ENCODE data around the gene ACBD6. TPM values are rescaled to one million over a fixed set of nuclear protein-coding genes. Genes with fewer than 3 reads are reported as not detected.
A peak's percentile ranks its signal among the peaks of the same experiment; 100 is the strongest.

ACBD6 gene
- total RNA-seq, 1 donor from 2014 or later: 19.0 TPM

DNA sequence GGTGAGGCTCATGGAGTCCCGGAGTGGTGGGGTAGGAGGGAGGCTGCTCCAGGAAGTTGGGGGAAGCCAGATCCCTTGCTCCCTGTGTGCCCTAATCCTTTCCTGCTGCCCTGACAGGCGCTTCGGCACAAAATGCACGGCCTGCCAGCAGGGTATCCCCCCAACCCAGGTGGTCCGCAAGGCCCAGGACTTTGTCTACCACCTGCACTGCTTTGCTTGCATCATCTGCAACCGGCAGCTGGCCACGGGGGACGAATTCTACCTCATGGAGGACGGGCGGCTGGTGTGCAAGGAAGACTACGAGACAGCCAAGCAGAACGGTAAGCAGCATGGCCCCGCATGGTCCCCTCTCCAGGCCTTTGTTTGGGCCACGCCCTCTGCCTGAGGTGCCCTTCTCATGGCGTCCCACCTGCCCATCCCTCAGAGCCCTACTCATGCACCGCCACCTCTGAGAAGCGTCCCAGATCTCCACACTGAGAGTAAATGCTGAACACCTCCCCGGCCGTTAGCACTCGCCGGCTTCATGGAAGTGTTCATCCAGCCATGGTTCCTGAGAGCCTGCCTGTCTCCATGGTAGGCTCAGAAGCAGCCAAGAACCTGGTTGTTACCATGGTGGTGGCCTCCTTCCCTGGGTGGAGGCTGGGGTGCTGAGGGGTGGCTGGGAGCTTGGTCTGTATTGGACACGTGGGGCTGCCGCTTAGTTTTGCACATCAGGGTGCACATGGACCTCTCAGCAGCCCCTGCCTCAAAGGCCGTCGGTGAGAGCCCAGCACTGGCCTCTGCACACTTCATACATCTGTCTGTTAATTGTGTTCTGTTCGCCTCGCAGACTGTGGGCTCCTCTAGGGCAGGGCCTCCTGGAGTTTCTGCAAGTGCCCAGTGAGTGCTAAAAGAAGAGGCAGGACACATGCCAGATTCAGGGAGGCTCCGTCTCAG lies 235.8 kb downstream of the ACBD6 start:
- DNase-seq (ENCODE audit: low spot score): no peak
- intact Hi-C loops (cut with DNase I): no loop called here

DNA sequence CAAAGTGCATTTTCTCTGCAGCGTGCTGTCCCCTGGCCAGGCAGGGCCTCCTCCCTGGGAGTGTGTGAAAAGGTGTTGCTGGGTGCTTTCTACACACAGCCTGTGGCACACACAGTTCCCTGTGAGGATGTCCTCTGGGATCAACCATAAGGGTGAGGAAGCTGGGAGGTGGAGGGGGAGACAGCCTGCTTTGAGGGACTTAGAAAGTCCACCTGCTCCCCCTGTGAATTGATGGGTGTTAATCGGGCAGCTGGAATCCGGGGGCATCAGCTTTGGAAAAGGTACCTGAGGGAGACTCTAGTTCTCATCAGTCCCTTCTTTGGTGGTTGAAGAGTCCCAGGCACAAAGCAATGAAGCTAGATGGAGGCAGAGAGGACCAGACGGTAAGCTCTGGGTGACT lies 236.5 kb downstream of the ACBD6 start:
- DNase-seq (ENCODE audit: low spot score): no peak
- intact Hi-C loops (cut with DNase I): no loop called here

GRCh38 chr1:180265201-180265600 lies 237.2 kb downstream of the ACBD6 start:
- no peak for DNase-seq (ENCODE audit: low spot score)
- intact Hi-C loops (cut with DNase I): no loop called here

DNA sequence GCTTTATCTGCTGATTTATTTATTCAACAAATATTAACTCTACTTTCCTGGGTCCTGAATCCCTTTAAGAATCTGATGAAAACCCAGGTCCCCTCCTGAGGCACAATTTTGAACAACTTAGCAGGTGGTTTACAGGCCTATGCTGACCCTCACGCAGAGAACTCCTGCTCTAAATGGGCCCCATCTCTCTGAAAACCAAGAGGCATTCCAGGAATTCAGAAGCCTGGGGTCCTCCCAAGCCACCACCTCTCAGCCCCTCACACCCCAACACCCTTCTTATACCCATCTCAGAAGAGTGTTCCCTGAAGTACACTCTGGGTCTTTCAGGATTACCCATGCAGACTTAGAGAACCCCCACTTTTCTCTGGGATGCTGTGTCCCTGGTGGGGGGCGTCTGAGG lies 237.8 kb downstream of the ACBD6 start:
- intact Hi-C loops (cut with DNase I): no loop called here
- DNase-seq (ENCODE audit: low spot score): no peak

DNA sequence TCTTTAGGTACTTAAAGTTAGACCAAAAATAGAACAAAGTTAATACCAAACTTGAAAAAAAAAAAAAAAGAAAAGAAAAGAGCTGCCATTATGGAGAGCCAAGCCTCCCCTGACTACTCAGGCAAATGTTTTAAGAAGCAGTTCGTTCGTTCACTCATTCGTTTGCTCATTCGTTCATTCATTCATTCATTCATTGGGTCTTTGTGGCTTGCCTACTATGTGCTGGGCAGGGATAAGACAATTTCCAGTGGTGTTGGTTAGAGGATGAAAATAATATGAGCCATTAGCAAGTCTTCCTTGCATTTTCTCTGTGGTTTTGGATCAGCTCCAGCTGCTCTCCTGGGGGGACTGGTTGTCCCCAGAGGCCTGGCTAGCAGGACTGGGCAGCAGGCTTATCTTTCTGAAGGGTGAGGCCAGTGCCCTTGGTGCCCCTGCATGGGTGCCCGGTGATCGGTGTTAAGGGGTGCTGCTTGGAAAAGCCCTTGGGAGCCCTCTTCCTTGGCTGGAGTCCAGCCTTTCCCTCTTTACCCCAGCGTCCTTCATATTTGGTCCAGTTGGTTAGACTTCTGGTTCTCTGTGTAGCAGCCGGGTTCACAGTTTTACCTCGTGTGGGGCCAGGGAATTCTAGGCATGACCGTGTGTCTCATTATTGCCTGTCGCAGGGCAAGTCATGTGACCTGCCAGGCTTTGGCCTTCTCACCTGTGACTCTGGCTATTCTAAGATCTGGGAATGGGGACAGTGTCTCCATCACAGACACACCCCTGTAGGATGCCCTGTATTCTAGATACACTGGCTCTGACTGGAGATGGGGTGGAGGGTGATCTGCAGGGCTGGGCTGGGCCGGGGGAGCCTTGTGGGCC lies 239.5 kb downstream of the ACBD6 start:
- intact Hi-C loops (cut with DNase I): no loop called here

DNA sequence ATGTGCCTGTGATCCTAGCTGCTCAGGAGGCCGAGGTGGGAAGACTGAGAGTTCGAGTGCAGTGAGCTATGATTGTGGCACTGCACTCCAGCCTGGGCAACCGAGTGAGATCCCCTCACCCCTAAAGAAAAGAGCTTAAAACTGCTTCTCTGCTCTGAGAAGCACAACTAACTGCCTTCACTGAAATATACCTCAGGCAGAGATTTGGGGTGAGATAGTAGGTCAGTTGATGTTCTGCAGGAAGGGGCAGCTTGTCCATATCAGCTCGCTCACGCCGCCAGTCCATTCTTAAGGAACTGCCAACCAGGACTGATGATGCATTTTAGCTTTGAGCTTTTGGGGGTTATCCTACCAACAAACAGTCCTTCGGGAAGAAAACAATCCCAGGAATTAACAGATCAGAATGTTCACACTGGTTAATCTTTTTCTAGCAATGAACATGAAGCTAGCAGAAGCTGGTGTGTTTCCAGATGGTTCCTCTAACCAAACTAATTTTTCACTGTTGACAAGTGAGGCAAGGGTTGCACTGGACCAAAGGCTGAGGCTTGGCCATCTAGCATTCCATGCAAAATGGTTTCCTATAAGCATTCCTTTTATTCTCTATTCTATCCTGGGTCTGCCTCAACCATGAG lies 240.7 kb downstream of the ACBD6 start:
- DNase-seq (ENCODE audit: low spot score): no peak
- intact Hi-C loops (cut with DNase I): no loop called here

More for the DNA sequence above, 239.5 kb downstream of the ACBD6 start:
- DNase-seq (ENCODE audit: low spot score): no peak

GRCh38 chr1:180261030-180261429 lies 241.3 kb downstream of the ACBD6 start:
- DNase-seq (ENCODE audit: low spot score): no peak
- intact Hi-C loops (cut with DNase I): no loop called here

- DNase-seq (ENCODE audit: low spot score): no peak
- intact Hi-C loops (cut with DNase I): no loop called here
These were observed 241.8 kb downstream of the ACBD6 start for GRCh38 chr1:180260541-180260940.

- peak; percentile 72 for DNase-seq (ENCODE audit: low spot score)
- intact Hi-C loops (cut with DNase I): loop anchor here (2.0 kb wide), 1 partner anchor 155 kb away; no protein-coding TSS in a partner anchor
These were observed 242.7 kb downstream of the ACBD6 start for GRCh38 chr1:180259431-180260338.

GRCh38 chr1:180258935-180259334 lies 243.4 kb downstream of the ACBD6 start:
- intact Hi-C loops (cut with DNase I): loop anchor here (2.0 kb wide), 1 partner anchor 156 kb away; no protein-coding TSS in a partner anchor

GRCh38 chr1:180258290-180258689 lies 244.1 kb downstream of the ACBD6 start:
- DNase-seq (ENCODE audit: low spot score): peak; percentile 43
- intact Hi-C loops (cut with DNase I): loop anchor here (2.0 kb wide), 1 partner anchor 157 kb away; no protein-coding TSS in a partner anchor

More at GRCh38 chr1:180258935-180259334, 243.4 kb downstream of the ACBD6 start:
- peak; percentile 53 for DNase-seq (ENCODE audit: low spot score)

DNA sequence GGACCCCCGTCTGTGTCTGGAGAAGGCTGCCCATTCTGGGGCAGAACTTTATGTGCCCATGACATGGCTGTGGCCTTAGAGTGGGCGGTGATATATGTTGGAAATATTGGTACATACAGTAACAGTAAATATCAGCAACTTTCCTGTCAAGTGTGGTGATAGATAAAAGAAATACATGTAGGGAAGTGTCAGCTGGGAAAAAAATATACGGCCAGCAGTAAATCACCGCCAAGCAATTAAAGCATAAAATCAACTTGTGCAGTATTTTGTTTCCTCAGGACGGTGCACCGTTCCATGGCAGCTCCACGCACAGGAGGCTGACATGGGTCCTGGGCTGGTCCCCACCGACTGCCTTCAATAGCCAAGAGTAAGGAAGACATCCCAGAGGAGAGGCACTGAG lies 244.9 kb downstream of the ACBD6 start:
- no peak for DNase-seq (ENCODE audit: low spot score)
- intact Hi-C loops (cut with DNase I): no loop called here

DNA sequence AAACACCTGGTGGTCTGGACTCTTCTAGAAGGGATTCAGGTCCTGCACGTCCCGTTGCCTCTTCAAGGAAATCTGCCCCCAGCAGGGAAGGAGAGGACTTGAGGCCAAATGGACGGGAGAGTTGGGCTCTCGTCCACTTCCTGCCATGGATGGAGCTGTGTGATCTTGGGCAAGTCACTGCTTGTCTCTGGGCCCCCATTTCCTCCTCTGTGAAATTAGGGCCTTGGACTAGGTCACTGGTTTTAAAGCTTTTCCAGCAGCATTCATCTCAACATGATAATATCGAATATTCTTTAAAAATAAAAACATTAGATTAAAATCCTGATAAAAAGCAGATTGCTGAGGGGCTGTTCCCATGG lies 245.4 kb downstream of the ACBD6 start:
- peak; percentile 33 for DNase-seq (ENCODE audit: low spot score)
- intact Hi-C loops (cut with DNase I): no loop called here

DNA sequence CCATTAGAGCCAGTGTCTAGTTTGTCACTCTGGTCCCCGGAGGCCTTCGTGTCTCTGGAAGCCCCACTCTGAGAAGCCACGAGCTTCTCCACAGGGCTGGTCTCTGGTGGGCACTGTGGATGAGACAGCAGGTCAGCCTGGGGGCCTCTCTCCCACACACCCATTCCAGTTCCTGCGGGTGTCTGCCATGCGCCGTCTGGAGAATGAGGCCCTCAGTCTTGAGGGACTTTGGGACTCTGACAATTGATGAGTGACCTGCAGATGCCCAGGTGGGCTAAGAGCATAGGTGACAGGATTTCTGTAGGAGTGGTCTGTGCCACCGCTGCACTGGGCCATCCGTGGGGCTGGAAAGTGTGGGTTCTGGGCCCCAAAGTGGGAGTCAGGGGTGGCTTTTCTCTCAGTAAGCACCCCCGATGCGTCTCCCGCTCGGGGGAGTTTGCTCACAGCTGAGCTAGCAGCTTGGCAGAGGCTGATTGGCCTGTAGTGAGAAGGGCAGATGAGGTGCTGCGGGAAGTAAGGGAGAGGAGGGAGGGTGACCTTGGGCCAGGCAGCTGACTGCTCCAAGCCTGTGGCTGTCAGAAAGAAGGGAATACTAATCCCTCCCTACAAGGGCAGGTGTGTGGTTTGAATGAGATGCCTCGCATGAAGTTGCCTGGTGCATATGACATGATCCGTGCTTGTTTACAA lies 245.9 kb downstream of the ACBD6 start:
- no peak for DNase-seq (ENCODE audit: low spot score)
- intact Hi-C loops (cut with DNase I): no loop called here

GRCh38 chr1:180255536-180256340 lies 246.6 kb downstream of the ACBD6 start:
- DNase-seq (ENCODE audit: low spot score): no peak
- intact Hi-C loops (cut with DNase I): no loop called here

DNA sequence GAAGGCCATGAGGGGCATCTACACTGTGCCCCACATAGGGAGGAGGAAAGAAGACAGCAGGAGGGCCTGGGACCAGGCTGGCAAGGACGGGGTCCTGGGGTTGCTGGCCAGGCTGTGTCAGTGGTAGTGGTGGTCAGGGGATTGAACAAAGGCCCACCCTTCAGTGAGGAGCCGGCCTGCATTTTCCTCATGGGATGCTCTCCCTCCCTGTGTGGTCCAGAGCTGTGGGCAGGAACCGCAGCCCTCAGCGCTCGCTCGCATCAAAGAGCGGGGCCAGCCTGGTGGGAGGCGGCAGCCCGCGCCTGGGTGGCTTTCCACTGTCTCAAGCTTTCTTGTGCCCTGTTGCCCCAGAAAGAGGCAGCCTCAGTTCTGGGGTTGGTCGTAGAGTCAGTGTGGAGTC lies 247.5 kb downstream of the ACBD6 start:
- intact Hi-C loops (cut with DNase I): no loop called here
- no peak for DNase-seq (ENCODE audit: low spot score)

DNA sequence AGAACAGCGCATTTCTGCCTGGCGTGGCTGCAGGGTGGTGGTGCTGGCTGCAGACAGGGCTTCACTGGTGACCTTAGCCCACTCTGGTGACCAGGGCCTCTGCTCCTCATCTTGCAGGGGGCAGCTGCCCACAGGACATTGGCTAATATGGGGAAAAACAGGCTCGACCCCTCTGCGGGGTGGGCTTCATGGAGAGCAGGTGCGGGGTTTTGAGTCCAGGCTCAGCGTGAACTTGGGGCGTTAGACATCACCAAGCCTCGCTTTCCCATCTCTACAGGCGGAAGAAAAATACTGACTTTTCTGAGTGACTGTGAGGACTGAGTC lies 247.9 kb downstream of the ACBD6 start:
- no peak for DNase-seq (ENCODE audit: low spot score)
- intact Hi-C loops (cut with DNase I): no loop called here
